GM21381 (cell line): ENCODE measurements around the gene STX11.
"Not testable (repeated sequence)": the region's sequence is repeated elsewhere in the genome, so short reads cannot be mapped to it uniquely, and the experiment has no call there.

Source experiments
- ATAC-seq: cut with Tn5 transposase; IDR thresholded peaks from one replicate; pipeline ENCODE4 v1.9.1; 2021; ENCODE audit warnings: mild to moderate bottlenecking, moderate library complexity; ENCODE audit not compliant: unreplicated experiment

STX11 gene

DNA sequence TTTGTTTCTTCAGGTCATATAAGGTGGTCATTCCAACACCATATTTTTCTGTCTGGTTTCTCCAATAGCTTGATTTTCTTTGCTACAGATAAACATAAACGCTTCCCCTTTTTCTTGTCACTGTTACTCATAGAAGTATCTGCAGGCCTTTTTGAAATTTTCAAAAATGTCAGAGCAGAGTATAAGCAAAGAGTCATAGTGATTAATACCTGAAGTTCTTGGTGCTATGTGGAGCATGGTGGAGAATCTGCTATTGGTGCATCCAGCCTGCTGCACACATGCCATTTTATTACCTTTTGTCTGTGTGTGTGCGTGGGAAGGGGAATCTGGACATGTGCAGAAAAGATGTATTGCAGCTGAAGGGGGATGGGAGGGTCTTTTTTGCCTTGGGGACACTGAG is 19.7 kb downstream of the STX11 start:
- ATAC-seq: no peak

DNA sequence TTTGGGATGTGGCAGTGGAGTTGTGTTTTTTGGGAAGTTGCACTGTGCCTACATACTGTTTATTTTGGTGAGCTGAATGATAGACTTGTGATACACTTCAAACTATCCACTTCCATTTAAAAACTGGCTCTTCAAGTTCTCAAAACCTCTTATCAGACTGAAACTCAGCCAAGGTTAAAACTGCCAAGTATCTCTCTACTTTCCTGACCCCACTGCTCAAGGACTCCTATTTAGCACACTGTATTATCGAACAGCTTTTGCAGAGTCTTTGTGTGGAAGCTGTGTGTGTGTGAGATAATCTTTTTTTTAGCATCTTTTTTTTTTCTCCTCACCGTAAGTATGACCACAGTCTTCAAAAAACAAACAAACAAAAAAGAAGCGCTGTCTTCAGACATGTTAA is 21.1 kb downstream of the STX11 start:
- no peak for ATAC-seq

DNA sequence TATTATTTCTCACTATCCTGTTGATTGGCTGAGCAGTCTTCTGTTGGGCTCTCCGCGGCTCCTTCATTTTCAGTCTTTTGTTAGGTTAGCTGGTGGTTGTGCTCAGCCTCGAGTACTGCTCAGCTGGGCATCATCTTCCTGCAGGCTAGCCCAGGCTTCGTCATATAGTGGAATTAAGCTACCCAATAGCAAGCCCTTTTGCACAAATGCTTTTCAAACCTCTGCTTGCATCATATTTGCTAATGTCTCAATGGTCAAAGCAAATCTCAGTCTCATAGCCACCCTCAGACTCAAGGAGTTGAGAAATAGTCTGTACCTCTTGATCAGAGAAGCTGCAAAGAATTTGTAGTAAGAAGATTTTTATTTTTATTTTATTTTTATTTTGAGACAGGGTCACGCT is 23.7 kb downstream of the STX11 start:
- no peak for ATAC-seq

DNA sequence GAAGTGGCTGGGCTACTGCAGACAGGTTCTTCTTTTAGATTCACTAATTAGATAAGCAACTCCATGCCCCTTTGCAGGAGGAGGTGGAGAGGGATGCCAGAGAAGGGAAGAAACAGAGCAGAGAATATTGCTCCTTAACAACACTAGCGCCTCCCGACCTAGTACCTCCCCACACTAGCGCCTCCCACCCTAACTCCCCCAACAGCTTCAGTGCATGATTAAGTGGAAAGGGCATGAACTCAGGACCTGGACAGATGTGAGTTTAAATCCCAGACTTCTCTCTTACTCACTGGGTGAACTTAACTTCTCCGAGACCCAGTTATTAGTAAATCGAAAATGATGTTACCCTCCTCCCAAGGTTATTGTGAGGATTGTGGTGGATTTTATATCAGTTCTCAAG is 25.7 kb downstream of the STX11 start:
- ATAC-seq: no peak

DNA sequence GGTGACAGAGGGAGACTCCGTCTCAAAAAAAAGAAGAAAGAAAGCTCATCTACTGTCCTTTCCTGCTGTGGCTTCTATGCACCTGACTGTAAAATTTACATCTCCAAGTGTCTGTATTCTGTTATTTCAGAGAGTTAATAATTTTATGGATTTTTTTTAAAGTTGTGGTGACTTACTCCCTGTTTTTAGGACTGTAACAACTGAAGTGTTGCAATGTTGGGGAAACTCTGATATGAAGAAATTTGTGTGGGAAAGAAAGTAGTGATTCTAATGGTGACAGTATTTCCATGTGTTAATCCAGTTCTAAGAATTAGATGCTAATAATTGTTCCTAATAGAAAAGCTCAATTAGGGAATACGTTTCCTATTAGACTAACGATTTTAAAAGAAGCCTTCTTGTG is 27.4 kb downstream of the STX11 start:
- ATAC-seq: no peak

DNA sequence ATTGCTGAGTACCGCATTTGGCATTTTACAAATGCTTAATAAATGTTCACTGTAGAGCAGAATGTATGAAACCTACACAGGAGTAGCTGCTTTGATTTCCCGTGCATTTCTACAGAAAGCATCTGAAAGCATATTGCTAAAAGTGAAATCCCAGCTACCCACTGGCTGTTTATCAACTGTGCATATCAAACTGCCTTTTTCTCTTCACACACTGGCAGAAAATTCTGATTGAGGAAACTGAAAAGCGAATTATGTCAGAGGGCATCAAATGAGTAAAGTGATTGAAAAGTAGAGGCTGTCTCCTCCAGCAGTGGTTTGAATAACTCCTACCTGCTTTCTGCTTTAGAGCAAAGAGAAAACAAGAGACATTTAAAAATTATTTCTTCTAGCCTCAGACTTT is 28.0 kb downstream of the STX11 start:
- no peak for ATAC-seq

DNA sequence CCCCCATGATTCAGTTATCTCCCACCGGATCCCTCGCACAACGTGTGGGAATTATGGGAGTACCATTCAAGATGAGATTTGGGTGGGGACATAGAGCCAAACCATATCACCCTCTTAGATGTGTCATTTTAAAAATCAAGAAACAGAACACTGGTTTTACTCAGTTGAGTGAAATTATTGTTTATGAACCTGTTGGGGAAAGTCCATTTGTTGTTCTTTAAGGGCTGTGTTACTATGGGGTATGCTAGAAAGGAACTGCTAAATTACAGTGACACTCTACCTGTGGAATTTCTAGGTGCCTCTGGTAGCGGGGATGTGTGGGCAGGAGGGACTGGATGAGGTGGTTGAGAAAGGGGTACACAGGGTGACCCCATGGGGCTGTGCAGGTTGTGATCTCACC is 28.9 kb downstream of the STX11 start:
- no peak for ATAC-seq

DNA sequence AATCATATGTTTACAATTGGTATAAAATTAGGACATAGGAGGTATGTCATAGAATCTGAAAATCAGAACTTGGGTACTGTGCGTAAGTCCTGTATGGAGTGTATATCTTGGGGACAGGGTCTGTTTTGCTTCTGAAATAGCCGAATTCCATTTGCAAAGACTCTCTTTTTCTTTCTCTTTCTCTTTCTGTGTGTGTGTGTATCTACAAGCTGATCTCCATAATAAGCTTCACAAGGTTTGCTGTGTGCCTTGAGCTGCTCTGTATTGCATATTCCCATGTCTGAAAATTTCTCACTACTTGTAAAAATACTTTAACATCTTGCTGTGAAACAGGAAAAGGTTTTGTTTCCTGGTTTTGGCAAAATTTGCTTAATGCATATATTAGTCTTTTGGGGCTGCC is 29.5 kb downstream of the STX11 start:
- no peak for ATAC-seq

DNA sequence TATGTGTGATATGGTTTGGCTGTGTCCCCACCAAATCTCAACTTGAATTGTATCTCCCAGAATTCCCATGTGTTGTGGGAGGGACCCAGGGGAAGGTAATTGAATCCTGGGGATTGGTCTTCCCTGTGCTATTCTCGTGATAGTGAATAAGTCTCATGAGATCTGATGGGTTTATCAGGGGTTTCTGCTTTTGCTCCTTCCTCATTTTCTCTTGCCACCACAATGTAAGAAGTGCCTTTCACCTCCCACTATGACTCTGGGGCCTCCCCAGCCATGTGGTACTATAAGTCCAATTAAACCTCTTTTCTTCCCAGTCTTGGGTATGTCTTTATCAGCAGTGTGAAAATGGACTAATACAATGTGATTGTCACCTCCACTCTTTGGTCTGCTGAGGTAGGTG is 30.0 kb downstream of the STX11 start:
- ATAC-seq: not testable (repeated sequence)

DNA sequence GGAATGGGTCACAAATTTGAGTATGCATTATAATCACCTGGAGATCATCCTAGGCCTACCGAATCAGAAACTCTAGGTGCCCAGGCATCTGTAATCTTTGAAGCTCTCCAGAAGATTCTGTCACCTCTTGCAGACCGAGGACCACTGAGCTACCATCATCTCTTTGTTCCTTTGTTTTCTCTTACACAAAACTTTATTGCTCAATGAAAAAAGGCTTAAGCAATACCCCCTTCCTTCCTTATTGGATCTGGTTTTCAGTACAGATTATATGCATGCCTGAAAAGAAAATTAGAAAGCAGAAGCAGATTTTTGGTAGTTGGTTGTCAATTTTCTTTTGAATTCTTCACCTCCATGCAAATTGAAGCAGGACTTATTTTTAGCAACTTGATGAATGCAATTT is 31.3 kb downstream of the STX11 start:
- no peak for ATAC-seq

DNA sequence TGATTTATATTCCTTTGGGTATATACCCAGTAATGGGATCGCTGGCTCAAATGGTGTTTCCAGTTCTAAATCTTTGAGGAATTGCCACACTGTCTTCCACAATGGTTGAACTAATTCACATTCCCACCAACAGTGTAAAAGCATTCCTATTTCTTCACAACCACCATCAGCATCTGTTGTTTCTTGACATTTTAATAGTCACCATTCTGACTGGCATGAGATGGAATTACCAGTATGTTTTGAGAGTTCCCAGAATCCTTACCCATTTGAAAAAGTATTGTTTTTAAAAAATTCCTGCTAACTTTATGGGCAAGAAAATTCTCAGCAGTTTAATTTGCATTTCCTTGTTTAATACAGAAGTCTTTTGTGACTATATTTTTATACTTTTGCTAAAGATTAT is 33.9 kb downstream of the STX11 start:
- not testable (repeated sequence) for ATAC-seq

DNA sequence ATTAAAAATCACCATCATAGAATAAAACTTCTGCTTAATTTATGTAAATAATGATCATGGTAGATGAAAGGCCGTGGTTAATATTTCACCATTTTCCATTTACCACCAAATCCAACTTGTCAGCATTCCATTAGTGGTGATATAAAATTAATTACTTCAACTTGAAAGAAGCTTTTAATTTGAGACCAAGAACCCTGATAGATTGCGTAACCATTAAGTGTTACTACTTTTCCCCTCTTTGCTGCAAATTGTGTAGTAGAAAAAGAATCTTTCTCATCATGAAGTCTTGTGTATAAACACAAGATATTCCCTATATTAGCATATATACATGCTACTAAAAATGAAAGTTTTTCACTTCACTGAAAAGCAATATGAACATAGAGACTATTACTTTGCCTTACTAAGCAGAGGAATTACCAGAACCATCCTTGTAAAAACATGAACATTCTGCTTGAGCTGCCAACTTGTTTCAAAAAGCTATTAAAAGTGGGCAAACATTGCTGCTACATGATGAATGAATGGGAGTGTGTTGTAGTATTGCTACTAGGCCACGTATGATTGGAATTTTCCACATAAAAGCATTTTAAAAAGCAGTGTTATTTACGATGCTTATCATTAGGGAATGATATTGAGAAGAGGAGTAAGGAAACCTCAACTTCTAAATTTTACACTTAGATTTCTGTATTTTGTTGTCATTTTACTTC is 35.0 kb downstream of the STX11 start:
- no peak for ATAC-seq

DNA sequence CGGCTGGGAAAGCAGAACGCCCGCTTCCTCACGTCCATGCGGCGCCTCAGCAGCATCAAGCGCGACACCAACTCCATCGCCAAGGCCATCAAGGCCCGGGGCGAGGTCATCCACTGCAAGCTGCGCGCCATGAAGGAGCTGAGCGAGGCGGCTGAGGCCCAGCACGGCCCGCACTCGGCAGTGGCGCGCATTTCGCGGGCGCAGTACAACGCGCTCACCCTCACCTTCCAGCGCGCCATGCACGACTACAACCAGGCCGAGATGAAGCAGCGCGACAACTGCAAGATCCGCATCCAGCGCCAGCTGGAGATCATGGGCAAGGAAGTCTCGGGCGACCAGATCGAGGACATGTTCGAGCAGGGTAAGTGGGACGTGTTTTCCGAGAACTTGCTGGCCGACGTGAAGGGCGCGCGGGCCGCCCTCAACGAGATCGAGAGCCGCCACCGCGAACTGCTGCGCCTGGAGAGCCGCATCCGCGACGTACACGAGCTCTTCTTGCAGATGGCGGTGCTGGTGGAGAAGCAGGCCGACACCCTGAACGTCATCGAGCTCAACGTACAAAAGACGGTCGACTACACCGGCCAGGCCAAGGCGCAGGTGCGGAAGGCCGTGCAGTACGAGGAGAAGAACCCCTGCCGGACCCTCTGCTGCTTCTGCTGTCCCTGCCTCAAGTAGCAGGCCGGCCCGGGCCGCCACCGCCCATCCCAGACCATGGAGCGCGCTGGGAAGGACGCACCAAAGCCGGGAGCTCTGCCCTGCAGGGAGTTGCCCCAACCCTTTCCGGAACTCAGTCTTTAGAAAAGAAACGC is 36.7 kb downstream of the STX11 start:
- no peak for ATAC-seq

DNA sequence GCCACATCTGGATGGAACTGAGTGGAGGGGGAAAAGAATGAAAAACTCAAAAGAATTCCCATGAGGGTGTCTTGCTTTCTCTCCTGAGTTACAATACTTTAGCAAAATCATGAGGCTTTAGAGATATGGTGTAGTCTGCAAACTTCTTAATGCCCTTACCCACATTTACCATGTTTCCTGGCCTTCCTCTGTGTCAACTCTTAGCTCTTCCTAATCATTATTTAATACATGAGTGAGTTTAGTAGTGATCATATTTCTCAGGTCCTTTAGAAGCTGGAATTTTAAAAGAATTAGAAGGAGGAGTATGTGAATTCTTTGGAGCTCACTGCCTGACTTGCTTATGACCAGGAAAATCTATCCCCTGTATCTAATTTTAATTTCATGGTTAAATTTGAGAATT is 39.0 kb downstream of the STX11 start:
- no peak for ATAC-seq

DNA sequence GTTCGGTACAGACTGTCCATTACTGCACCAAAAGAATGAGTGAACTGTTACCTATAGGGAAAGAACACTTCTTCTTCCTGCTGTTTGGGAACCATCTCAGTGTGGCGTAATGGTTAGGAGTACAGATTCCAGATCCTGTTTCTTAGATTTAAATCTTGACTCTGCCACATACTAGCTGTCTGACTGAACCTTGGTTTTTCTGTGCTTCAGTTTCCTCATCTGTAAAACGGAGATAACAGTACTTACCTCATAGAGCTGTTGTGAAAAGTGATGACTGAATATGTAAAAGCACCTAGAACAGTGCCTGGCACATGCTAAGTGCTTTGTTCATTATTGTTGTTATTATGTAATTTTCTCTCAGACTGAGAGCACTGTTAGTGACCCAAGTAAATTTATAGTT is 39.8 kb downstream of the STX11 start:
- no peak for ATAC-seq

DNA sequence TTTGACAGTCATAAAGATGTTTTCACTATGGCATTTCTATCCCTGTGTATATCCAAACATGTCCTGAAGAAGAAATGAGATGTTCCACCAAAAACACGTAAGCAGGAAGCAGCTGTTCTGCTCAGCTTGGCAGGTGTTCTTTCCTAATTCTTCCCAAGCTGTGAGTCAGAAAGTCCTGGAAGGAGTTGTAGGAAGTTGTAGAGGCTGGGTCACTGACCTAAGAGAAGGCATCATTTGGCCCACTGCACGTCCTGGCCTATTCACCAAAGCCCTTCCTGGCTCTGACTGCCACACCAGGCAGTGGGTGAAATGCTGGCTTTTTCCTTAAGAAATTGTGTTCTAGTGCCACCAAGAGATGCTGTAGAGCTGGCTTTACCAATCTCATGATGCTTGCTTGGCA is 40.3 kb downstream of the STX11 start:
- no peak for ATAC-seq

DNA sequence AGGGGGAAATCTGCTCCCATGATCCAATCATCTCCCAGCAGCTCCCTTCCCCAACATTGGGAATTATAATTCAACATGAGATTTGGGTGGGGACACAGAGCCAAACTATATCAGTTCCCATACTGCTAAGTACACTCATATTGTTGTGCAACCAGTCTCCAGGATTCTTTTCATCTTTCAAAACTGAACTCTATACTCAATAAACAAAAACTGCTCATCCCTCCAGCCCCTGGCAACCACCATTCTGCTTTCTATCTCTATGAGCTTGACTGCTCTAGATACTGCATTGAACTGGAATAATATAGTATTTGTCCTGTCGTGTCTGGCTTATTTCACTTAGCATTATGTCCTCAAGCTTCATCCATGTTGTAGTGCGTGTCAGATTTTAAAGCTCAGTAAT is 42.9 kb downstream of the STX11 start:
- no peak for ATAC-seq

DNA sequence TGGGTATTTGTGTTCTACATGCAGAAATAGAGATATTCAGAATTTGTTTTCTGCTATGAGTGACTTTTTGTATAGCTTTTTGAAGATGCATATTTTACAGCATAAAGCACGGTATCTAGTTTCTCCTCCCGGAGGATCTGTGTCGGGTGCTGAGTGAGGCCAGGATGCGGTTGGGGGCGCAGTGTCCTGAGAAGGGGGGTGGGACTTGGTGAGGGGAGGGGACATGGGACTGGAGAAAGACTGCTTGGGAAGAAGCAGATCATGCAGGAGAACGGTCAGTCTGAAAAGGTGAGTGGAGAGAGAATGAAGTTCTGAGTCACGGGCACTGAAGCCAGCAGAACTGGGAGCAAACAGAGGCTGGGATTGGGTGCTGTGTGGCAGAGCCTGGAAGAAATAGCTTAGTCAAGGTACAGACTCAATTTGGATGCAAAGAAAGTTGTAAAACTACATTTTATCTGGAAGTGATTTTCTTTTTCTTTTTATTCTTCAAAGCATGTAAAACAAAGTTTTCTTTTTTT is 44.0 kb downstream of the STX11 start:
- ATAC-seq: no peak

DNA sequence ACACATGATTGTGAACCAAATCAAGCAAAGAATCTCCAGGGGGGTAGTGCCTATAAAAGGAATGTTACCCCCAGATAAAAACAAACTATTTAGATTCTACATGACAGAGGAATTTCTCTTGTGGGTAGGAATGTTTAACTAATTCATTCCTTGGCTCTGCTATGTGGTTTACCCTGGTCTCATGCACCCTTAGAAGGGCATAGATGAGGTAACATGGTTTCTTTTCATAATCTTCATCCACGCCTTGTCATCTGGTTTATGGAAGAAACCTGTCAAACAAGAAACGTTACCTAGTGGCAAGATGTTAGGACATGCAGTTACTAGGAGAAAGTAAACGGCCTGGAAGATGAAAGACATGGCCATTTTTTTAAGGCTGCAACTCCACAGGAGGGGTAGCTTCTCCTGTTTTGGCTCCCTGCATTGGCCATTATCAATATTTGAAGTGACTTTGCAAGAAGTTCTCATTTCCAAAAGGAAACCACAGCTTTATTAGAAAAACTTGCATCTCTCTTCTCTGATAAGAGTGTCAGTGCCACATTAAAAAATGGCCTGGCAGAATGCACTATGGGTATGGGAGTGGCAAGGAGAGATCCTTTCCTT is 45.5 kb downstream of the STX11 start:
- ATAC-seq: no peak

DNA sequence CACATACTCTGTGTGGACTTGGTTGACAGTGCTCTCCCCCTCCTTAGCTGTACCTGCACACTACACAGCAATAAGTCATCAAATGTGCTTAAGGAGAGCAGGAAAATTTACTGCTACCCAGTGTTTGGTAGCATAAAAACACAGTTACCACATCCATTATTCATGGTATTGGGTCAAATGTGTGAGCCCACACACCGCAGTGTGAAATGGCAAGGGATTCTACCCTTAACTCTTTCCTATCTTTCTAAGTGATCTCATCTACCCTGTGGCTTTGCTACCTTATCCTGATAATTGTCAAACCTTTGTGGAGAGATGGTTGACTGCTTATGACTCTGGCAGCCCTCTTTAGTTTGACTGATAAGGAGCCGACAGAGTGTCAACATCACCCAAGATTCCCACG is 47.6 kb downstream of the STX11 start:
- ATAC-seq: no peak

DNA sequence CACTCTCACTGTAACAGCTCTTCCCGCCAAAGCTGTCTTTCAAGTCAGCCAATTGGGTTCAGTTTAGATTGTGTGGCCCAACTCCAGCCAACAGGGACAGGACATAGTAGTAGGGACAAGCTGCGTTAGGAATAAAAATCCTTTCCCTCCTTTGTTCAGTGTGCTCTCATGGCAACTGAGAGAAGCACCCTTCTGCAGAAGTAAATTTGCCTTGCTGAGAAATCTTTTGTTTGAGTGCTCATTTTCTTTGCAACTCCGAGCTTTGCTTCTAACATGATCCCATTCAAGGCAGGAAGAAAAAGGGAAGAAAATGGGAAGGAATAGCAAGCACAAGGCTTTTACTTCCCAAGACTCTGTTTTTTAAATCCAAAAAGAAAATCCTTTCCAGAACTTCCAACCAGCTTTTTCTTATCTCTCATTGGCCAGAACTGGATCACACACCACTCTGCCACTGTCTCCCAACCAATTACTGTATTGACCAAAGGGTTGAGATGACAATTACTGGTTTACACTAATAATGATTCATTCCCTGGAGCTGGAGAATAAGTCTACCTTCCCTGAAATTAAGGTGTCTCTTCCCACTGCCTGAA is 52.7 kb downstream of the STX11 start:
- no peak for ATAC-seq

DNA sequence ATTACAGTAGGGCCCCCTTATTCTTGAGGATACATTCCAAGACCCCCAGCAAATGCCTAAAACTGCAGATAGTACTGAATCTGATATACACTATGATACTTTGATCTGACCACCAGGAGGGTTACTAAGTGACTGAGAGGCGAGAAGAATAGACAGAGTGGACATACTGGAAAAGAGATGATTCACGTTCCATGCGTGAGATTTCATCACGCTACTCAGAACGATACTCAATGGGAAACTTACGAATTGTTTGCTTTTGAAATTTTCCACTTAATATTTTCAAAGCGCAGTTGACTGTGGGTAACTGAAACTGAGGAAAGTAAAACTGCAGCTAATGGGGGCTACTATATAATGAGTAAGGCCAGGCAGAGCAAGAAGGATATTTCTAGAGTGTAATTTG is 60.8 kb downstream of the STX11 start:
- no peak for ATAC-seq
